ENCODE measurements around the gene CFAP47. TPM values are rescaled to one million over a fixed set of nuclear protein-coding genes. Genes with fewer than 3 reads are reported as not detected.

CFAP47 gene, protein sequence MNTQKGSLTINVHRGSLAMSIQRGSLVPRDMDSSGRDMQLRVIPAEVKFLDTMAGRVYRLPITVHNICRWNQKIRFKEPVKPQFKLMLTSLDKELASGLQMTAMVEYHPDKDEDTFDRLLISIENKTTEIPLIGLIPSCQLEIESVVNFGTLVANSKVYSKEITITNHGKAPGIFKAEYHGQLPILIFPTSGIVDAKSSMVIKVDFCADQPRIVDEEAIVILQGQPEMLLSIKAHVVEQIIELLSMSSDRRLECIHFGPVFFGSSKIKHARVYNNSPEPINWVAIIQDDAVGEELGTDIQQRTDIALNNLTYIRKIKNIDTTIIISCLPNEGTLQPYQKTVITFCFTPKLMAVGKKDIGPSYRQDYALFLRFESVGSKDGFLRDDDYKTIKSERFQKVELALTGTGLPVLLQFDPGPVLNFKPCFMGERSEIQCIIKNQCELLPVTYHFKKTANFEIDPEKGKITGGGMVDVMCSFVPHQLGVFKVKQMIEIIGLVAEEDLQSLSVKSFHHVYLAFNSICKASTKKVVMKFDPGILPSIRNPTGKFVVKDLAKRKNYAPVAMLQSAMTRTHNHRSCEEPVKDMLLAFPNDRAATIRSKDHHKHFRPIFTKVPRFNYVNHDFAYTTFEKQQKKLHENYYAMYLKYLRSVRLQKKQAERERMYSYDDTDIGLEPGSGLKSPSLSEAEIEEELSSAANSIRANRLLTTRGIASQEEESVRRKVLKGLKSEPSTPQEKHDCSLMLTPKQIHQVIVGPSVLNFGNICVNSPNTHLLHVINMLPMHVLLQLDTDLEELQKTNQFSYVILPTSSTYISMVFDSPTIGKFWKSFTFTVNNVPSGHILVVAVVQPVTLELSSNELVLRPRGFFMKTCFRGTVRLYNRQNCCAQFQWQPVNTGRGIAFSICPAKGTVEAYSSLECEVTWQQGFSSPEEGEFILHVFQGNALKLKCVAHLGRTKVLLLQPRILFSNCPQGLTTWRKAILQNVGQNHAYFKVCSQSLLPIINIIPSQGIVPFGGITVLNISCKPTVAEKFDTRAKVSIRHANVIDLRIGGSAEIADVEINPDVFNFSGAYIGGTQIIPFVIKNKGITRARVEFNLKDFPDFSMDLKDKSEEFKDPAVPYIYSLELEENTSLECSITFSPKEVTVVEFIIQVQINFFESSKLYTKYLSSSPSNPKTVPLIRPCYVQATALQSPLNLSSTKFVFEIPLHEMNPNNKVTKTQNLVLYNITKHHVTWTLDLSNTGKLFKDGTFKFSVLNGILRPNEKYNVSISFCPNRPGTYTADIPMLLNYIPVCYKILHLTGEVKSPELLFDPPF (N-terminal part only)
- total RNA-seq (2022; extraction: Qiagen RNA extraction) = 0.01 to 0.02 TPM in 2 of 5 replicates, not detected in the others

DNA sequence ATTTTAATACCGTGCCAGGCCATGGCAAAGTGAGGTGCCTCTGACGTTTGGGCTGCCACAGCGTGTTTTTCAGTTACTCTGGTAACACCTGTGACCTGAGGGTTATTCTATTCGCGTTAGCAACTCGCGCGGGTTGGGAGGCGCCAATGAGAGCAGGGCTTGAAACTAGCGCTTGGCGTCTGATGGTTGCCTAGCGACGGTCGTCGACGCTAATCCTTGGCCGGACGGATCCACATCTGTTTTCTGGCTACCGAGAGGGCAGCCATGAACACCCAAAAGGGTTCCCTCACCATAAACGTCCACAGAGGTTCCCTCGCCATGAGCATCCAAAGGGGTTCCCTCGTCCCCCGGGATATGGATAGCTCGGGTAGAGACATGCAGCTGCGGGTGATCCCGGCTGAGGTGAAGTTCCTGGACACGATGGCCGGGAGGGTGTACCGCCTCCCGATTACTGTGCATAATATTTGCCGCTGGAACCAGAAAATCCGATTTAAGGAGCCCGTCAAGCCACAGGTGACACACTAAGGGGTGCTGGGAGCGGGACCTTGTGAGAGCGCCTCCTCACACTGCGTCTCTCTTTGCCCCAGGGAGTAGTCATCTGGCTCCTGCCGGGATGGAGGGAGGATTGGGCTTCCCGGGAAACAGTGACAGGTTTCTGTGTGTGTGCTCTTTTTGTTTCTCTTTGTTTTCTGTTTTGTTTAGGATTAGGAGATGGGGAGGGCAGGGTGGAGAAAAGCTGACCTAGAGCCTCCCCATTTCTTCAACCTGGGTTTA lies at the start of gene CFAP47:
Gene CFAP47, plus strand, starts transcription at position 199 of the 774 bp plus-strand sequence. Its CDS starts 66 bp downstream, at position 265.

Other genes starting within 250 kb of the CFAP47 start
- gene MAGEB16, start 121.4 kb upstream of the CFAP47 start, total RNA-seq (2022; extraction: Qiagen RNA extraction) = not detected in 5 replicates

Data from A549 treated with dexamethasone at 1 μM for 4 hours (cell line).